GM18951 (cell line): ENCODE results near the gene GLDN.

Source experiments
- POLR2A ChIP-seq: IDR thresholded peaks from 4 replicates; pipeline ENCODE4 v1.6.1; 2011; ENCODE audit warnings: mild to moderate bottlenecking; ENCODE audit not compliant: insufficient read length, insufficient read depth; ENCODE audit errors: extremely low read depth
- in situ Hi-C: fragments of 300-500 bp; cut with MboI; formaldehyde crosslinking; loops from one replicate; pipeline ENCODE4 v1.12.0; 2022; ENCODE audit warnings: low sequenced_read_pairs, mixed read lengths, inconsistent platforms; ENCODE audit not compliant: unreplicated experiment

The GLDN gene

GRCh38 chr15:51341366-51342226 is at the start of gene GLDN:
Gene GLDN (plus strand): TSS chr15:51341655. CDS start chr15:51341685, 30 bp downstream.
- in situ Hi-C loops = no loop called here
- no peak for TF ChIP-seq POLR2A

GRCh38 chr15:51298620-51299019 is 42.8 kb upstream of the GLDN start:
- in situ Hi-C loops = loop anchor here (10.0 kb wide), 1 partner anchor 86 kb away; no protein-coding TSS in a partner anchor
- TF ChIP-seq POLR2A = no peak

- in situ Hi-C loops = loop anchor here (10.0 kb wide), 1 partner anchor 85 kb away; no protein-coding TSS in a partner anchor
- no peak for TF ChIP-seq POLR2A
Observed at GRCh38 chr15:51299187-51300015, 42.1 kb upstream of the GLDN start.

- in situ Hi-C loops = no loop called here
- TF ChIP-seq POLR2A = no peak
Observed at GRCh38 chr15:51302480-51302879, 39.0 kb upstream of the GLDN start.

- in situ Hi-C loops = no loop called here
- no peak for TF ChIP-seq POLR2A
Observed at GRCh38 chr15:51303462-51303980, 37.9 kb upstream of the GLDN start.

GRCh38 chr15:51307325-51307724 is 34.1 kb upstream of the GLDN start:
- TF ChIP-seq POLR2A = no peak
- in situ Hi-C loops = no loop called here

GRCh38 chr15:51307811-51308210 is 33.6 kb upstream of the GLDN start:
- no peak for TF ChIP-seq POLR2A

GRCh38 chr15:51310064-51310463 is 31.4 kb upstream of the GLDN start:
- in situ Hi-C loops = no loop called here
- TF ChIP-seq POLR2A = no peak

More at GRCh38 chr15:51307811-51308210, 33.6 kb upstream of the GLDN start:
- in situ Hi-C loops = no loop called here

- in situ Hi-C loops = no loop called here
Observed at GRCh38 chr15:51311510-51311909, 29.9 kb upstream of the GLDN start.

GRCh38 chr15:51312166-51313073 is 29.0 kb upstream of the GLDN start:
- TF ChIP-seq POLR2A = no peak
- in situ Hi-C loops = no loop called here

More at GRCh38 chr15:51311510-51311909, 29.9 kb upstream of the GLDN start:
- no peak for TF ChIP-seq POLR2A

- no peak for TF ChIP-seq POLR2A
- in situ Hi-C loops = no loop called here
Observed at GRCh38 chr15:51313074-51313393, 28.4 kb upstream of the GLDN start.

- in situ Hi-C loops = no loop called here
- TF ChIP-seq POLR2A = no peak
Observed at GRCh38 chr15:51313644-51314280, 27.7 kb upstream of the GLDN start.
